WI38 (cell line): ENCODE measurements around the gene MYO3A.

Source experiments
- H3K4me3 ChIP-seq: 2 replicates; pipeline ENCODE4 v1.5.1; 2011; ENCODE audit warnings: low read depth, mild to moderate bottlenecking, control low read depth, low read length
- TF ChIP-seq, protein P1 (sequence below): IDR thresholded peaks from 2 replicates; pipeline ENCODE4 v1.5.1; 2012; ENCODE audit warnings: low read depth, mild to moderate bottlenecking, control low read depth, low read length

Gene MYO3A

DNA sequence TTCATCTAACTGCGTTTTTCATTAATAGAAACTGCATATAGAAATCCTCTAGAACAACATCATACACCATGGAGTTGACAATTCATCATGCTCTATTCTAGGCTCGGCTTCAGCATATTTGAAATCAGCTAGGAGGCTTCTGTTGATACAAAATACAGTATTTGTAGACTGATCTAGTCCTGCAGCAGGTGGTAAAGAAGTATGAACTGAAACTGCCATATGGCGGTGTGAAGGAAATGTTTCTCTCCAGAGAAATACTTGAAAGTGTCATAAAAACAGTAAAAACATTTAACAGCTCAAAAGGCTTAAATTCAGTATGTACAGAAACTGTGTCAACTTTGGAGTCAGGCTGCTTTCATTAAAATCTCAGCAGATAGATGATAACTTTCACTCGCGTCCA is 32.0 kb upstream of the MYO3A start:
- TF ChIP-seq, protein P1, sequence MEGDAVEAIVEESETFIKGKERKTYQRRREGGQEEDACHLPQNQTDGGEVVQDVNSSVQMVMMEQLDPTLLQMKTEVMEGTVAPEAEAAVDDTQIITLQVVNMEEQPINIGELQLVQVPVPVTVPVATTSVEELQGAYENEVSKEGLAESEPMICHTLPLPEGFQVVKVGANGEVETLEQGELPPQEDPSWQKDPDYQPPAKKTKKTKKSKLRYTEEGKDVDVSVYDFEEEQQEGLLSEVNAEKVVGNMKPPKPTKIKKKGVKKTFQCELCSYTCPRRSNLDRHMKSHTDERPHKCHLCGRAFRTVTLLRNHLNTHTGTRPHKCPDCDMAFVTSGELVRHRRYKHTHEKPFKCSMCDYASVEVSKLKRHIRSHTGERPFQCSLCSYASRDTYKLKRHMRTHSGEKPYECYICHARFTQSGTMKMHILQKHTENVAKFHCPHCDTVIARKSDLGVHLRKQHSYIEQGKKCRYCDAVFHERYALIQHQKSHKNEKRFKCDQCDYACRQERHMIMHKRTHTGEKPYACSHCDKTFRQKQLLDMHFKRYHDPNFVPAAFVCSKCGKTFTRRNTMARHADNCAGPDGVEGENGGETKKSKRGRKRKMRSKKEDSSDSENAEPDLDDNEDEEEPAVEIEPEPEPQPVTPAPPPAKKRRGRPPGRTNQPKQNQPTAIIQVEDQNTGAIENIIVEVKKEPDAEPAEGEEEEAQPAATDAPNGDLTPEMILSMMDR: no peak
- H3K4me3 ChIP-seq: no peak overlapping the region

DNA sequence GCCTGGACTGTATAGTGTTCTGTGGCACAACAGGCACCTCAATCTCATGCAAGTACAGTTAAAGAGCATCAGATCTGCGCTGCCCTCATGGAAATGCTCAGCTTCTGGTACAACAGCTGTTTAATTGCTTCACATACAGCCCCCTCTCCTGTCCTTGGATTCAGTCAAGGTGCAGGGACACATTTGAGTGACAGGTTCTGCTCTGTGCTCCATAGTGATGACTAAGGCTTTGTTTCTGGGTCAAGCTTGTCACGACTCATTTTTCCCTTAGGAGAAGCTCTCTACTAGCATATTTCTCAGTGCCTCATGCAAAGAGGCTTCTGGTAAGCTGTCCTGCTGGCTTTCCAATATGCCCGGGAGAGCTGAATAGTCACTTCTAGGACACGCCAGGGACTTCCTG is 26.8 kb upstream of the MYO3A start:
- H3K4me3 ChIP-seq: no peak overlapping the region
- TF ChIP-seq, protein P1: no peak

GRCh38 chr10:25912866-25913265 is 21.2 kb upstream of the MYO3A start:
- TF ChIP-seq, protein P1: no peak
- H3K4me3 ChIP-seq: no peak overlapping the region

GRCh38 chr10:25914776-25915175 is 19.3 kb upstream of the MYO3A start:
- TF ChIP-seq, protein P1: no peak
- H3K4me3 ChIP-seq: no peak overlapping the region

- TF ChIP-seq, protein P1: no peak
- H3K4me3 ChIP-seq: no peak overlapping the region
Measured at GRCh38 chr10:25934621-25935139, 651 bp downstream of the MYO3A start.

DNA sequence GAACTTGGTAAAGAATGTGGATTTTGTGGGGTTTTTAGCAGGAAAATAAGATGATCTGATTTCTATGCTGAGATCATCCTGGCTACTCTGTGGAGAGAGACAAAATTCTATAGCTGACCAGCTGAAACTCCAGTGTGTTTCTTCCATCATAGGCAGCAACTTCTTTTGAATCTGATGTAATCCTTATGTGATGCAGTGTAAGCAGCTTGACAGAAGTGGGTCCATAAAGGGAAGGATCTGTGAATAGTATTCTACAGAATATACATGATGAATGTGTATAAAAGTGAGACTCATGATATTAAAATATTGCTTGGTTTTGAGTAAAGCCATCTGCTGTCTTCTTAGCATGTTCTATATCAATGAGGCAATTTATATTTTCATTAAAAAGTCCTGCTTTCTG is 4.4 kb downstream of the MYO3A start:
- H3K4me3 ChIP-seq: no peak overlapping the region
- TF ChIP-seq, protein P1: no peak

DNA sequence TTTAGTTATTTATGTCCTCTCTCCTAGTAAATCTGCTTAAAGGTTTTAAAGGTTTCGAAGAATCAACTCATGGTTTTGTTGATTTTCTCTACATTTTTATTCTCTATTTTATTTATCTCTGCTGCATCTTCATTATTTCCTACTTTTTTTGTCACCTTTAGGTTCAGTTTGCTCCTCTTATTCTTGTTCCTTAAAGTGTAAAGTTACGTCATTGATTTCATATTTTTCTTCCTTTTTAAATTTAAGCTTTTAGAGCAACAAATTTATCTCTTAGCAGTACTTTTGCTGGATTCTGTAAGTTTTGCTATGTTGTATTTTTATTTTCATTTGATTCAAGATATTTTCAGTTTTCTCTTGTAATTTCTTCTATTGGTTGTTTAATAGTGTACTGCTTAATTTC is 10.7 kb downstream of the MYO3A start:
- TF ChIP-seq, protein P1: no peak
- H3K4me3 ChIP-seq: no peak overlapping the region
